Astrocyte (in vitro differentiated cells and primary cell): ENCODE data around the gene AGTR2. TPM values are rescaled to one million over a fixed set of nuclear protein-coding genes. Genes with fewer than 3 reads are reported as not detected.
"Not testable (repeated sequence)": the region's sequence is repeated elsewhere in the genome, so short reads cannot be mapped to it uniquely, and the experiment has no call there.

ENCODE experiments used
- DNase-seq: peaks from one replicate; pipeline ENCODE4 v3.0.0-alpha.2; 2010; ENCODE audit warnings: low read depth
- FAIRE-seq: peaks from 2 replicates; lab custom pipeline; 2011; peaks lifted over from hg19 to GRCh38; lab: Jason Lieb, UNC
- H2AFZ ChIP-seq: 2 replicates; pipeline ENCODE4 v1.6.0; 2012; ENCODE audit warnings: low read depth, low read length, inconsistent platforms
- H3K27ac ChIP-seq: 2 replicates; pipeline ENCODE4 v1.5.1; 2011; ENCODE audit warnings: low read depth, low read length, inconsistent platforms
- H3K27me3 ChIP-seq: 2 replicates; pipeline ENCODE4 v1.6.0; 2011; ENCODE audit warnings: low read length, inconsistent platforms; ENCODE audit not compliant: insufficient read depth
- H3K36me3 ChIP-seq: 2 replicates; pipeline ENCODE4 v1.5.1; 2011; ENCODE audit warnings: low read length, inconsistent platforms; ENCODE audit not compliant: insufficient read depth
- H3K4me1 ChIP-seq: 2 replicates; pipeline ENCODE4 v1.5.1; 2011; ENCODE audit warnings: low read length, inconsistent platforms; ENCODE audit not compliant: insufficient read depth
- H3K4me2 ChIP-seq: 2 replicates; pipeline ENCODE4 v1.6.0; 2012; ENCODE audit warnings: low read length, inconsistent platforms
- H3K4me3 ChIP-seq: 2 replicates; pipeline ENCODE4 v1.5.1; 2011; ENCODE audit warnings: low read depth, mild to moderate bottlenecking, low read length, inconsistent platforms; ENCODE audit not compliant: insufficient read depth
- H3K79me2 ChIP-seq: 2 replicates; pipeline ENCODE4 v1.6.0; 2012; ENCODE audit warnings: mild to moderate bottlenecking, low read length, inconsistent platforms; ENCODE audit not compliant: insufficient read depth
- H3K9ac ChIP-seq: 2 replicates; pipeline ENCODE4 v1.6.0; 2012; ENCODE audit warnings: mild to moderate bottlenecking, low read length, inconsistent platforms
- H3K9me3 ChIP-seq: 2 replicates; pipeline ENCODE4 v1.5.1; 2012; ENCODE audit warnings: low read depth, mild to moderate bottlenecking, low read length, inconsistent platforms; ENCODE audit not compliant: insufficient read depth
- H4K20me1 ChIP-seq: 2 replicates; pipeline ENCODE4 v1.6.0; 2012; ENCODE audit warnings: low read length, inconsistent platforms; ENCODE audit not compliant: insufficient read depth
- H3K27ac Mint-ChIP-seq: one replicate; pipeline ENCODE4 v1.8.0; 2021; ENCODE audit warnings: mild to moderate bottlenecking, mixed read lengths; ENCODE audit not compliant: unreplicated experiment
- H3K27me3 Mint-ChIP-seq: one replicate; pipeline ENCODE4 v1.8.0; 2021; ENCODE audit warnings: low read depth, mixed read lengths; ENCODE audit not compliant: unreplicated experiment
- H3K36me3 Mint-ChIP-seq: one replicate; pipeline ENCODE4 v1.8.0; 2021; ENCODE audit warnings: low read depth, mixed read lengths; ENCODE audit not compliant: unreplicated experiment
- H3K4me1 Mint-ChIP-seq: one replicate; pipeline ENCODE4 v1.8.0; 2021; ENCODE audit warnings: low read depth, mixed read lengths; ENCODE audit not compliant: unreplicated experiment
- H3K4me3 Mint-ChIP-seq: one replicate; pipeline ENCODE4 v1.8.0; 2021; ENCODE audit warnings: mild to moderate bottlenecking, moderate library complexity, mixed read lengths; ENCODE audit not compliant: unreplicated experiment
- H3K9me3 Mint-ChIP-seq: one replicate; pipeline ENCODE4 v1.8.0; 2021; ENCODE audit warnings: mild to moderate bottlenecking, mixed read lengths; ENCODE audit not compliant: unreplicated experiment
- CTCF ChIP-seq: IDR thresholded peaks from 2 replicates; pipeline ENCODE4 v1.5.1; 2011; ENCODE audit warnings: low read depth, mild to moderate bottlenecking, inconsistent platforms, low read length, moderate library complexity; ENCODE audit not compliant: insufficient read depth
- EZH2 ChIP-seq: IDR thresholded peaks from 2 replicates; pipeline ENCODE4 v1.6.1; 2012; ENCODE audit warnings: mild to moderate bottlenecking, low read length, inconsistent platforms; ENCODE audit not compliant: insufficient read depth
- total RNA-seq: library from RNA; stranded (reverse); gene quantifications from 2 replicates; pipeline ENCODE4 v1.2.1, GENCODE V29; 2021

Gene AGTR2
- total RNA-seq, 1 donor from 2014 or later = not detected

GRCh38 chrX:116198810-116199209, 28.3 kb downstream of the AGTR2 start:
- no peaks in the 10 kb centered on the region for H3K27me3 Mint-ChIP-seq
- Histone ChIP-seq H3K9me3 (no peaks in the 10 kb centered on the region), H3K27me3 (no peaks in the 10 kb centered on the region), H3K4me1 (no peaks in the 10 kb centered on the region), H3K4me3 (no peak overlapping the region), H3K27ac (no peak overlapping the region), H3K36me3 (no peaks in the 10 kb centered on the region), H2AFZ (no peak overlapping the region), H3K4me2 (no peak overlapping the region), H3K79me2 (no peaks in the 10 kb centered on the region), H3K9ac (no peak overlapping the region), H4K20me1 (no peaks in the 10 kb centered on the region)
- H3K4me3 Mint-ChIP-seq = no peak overlapping the region
- no peaks in the 10 kb centered on the region for H3K4me1 Mint-ChIP-seq
- no peaks in the 10 kb centered on the region for H3K9me3 Mint-ChIP-seq
- H3K27ac Mint-ChIP-seq = no peak overlapping the region
- TF ChIP-seq EZH2 = no peak
- no peak for TF ChIP-seq CTCF
- FAIRE-seq (no peak), DNase-seq (no peak)
- no peaks in the 10 kb centered on the region for H3K36me3 Mint-ChIP-seq

GRCh38 chrX:116204932-116205331, 34.4 kb downstream of the AGTR2 start:
- no peaks in the 10 kb centered on the region for H4K20me1 ChIP-seq
- no peaks in the 10 kb centered on the region for H3K36me3 Mint-ChIP-seq
- no peaks in the 10 kb centered on the region for H3K9me3 Mint-ChIP-seq
- no peak overlapping the region for H3K4me3 ChIP-seq
- peaks cover 2% of the 10 kb centered on the region for H3K27me3 Mint-ChIP-seq
- no peaks in the 10 kb centered on the region for H3K4me1 ChIP-seq
- H3K79me2 ChIP-seq = no peaks in the 10 kb centered on the region
- no peaks in the 10 kb centered on the region for H3K36me3 ChIP-seq
- no peaks in the 10 kb centered on the region for H3K4me1 Mint-ChIP-seq
- DNase-seq (peak; percentile 2), FAIRE-seq (peak; percentile 95)
- TF ChIP-seq EZH2 (no peak), CTCF (peak; percentile 48)
- no peak overlapping the region for H3K27ac Mint-ChIP-seq
- H3K9me3 ChIP-seq = no peaks in the 10 kb centered on the region
- H3K27ac ChIP-seq = no peak overlapping the region
- H3K4me2 ChIP-seq = no peak overlapping the region
- no peak overlapping the region for H3K4me3 Mint-ChIP-seq
- H2AFZ ChIP-seq = no peak overlapping the region
- no peaks in the 10 kb centered on the region for H3K27me3 ChIP-seq
- H3K9ac ChIP-seq = no peak overlapping the region

GRCh38 chrX:116213262-116213661, 42.7 kb downstream of the AGTR2 start:
- H3K27ac Mint-ChIP-seq = no peak overlapping the region
- Histone ChIP-seq H3K4me3 (no peak overlapping the region), H3K36me3 (no peaks in the 10 kb centered on the region), H3K9me3 (no peaks in the 10 kb centered on the region), H3K4me1 (no peaks in the 10 kb centered on the region), H3K27ac (no peak overlapping the region), H2AFZ (no peak overlapping the region), H3K9ac (no peak overlapping the region), H3K79me2 (no peaks in the 10 kb centered on the region), H4K20me1 (no peaks in the 10 kb centered on the region), H3K27me3 (no peaks in the 10 kb centered on the region), H3K4me2 (no peak overlapping the region)
- H3K4me3 Mint-ChIP-seq = no peak overlapping the region
- no peaks in the 10 kb centered on the region for H3K27me3 Mint-ChIP-seq
- TF ChIP-seq CTCF (no peak), EZH2 (no peak)
- FAIRE-seq = peak; percentile 5
- H3K4me1 Mint-ChIP-seq = no peaks in the 10 kb centered on the region
- H3K36me3 Mint-ChIP-seq = no peaks in the 10 kb centered on the region
- DNase-seq = no peak
- no peaks in the 10 kb centered on the region for H3K9me3 Mint-ChIP-seq

- H3K36me3 Mint-ChIP-seq, H3K4me3 ChIP-seq, H3K36me3 ChIP-seq, H3K27ac ChIP-seq, H3K27me3 ChIP-seq, FAIRE-seq, H4K20me1 ChIP-seq, H3K4me1 Mint-ChIP-seq, H3K4me2 ChIP-seq, H3K27ac Mint-ChIP-seq, H3K9me3 Mint-ChIP-seq, H3K79me2 ChIP-seq, H3K9ac ChIP-seq, DNase-seq, H3K9me3 ChIP-seq, H3K4me3 Mint-ChIP-seq, H3K27me3 Mint-ChIP-seq, H2AFZ ChIP-seq, H3K4me1 ChIP-seq: not testable (repeated sequence)
Observed at GRCh38 chrX:116217080-116217479, 46.5 kb downstream of the AGTR2 start.
